ENCODE measurements around the gene FBXO11. TPM values are rescaled to one million over a fixed set of nuclear protein-coding genes. Genes with fewer than 3 reads are reported as not detected.

FBXO11 gene
- total and polyA plus RNA-seq, 10 of the 15 experiments (the other 5 are each of a cell fraction or from before 2014, with no cell fraction given), result 5.9 to 38.9 (median 22.5) TPM

GRCh38 chr2:47779426-47779790 lies 126.9 kb downstream of the FBXO11 start:
- ATAC-seq (no peak), DNase-seq (ENCODE audit: low read depth, low spot score) (no peak), FAIRE-seq (no peak)
- in situ Hi-C loops (cut with MboI), result no loop called here
- no peaks in the 10 kb centered on the region for H3K9me3 ChIP-seq (replicated peaks; ENCODE audit: control insufficient read depth, insufficient read depth, low read length)
- H4K20me1 ChIP-seq (ENCODE audit: control insufficient read depth, insufficient read depth), result no peaks in the 10 kb centered on the region
- H3K79me2 ChIP-seq (ENCODE audit: control insufficient read depth, insufficient read depth, low read length), result peaks cover 9% of the 10 kb centered on the region
- H3K4me2 ChIP-seq (ENCODE audit: control insufficient read depth, insufficient read depth), result no peak overlapping the region
- no peaks in the 10 kb centered on the region for H3K36me3 ChIP-seq (ENCODE audit: control insufficient read depth in 2 of 2, insufficient read depth in 2 of 2, low read length in 1 of 2)
- CTCF ChIA-PET, result interaction anchor here (1.0 to 2.8 kb wide), 3 partner anchors 12 to 342 kb away, joined by 3 to 18 read pairs (median 4); no protein-coding TSS in a partner anchor
- no peaks in the 10 kb centered on the region for H3K4me1 ChIP-seq (ENCODE audit: control insufficient read depth, insufficient read depth, low read length)
- intact Hi-C loops (cut with micrococcal nuclease; ENCODE audit: unreplicated experiment), result no loop called here
- BruUV-seq (replicated peaks), result no TSS peak
- no peaks in the 10 kb centered on the region for H3K27me3 ChIP-seq (replicated peaks in 1 of 2; ENCODE audit: control insufficient read depth in 2 of 2, insufficient read depth in 2 of 2, low read length in 1 of 2)
- WGBS (ENCODE audit: insufficient coverage, insufficient replicate concordance, low lambda C conversion rate, missing lambda C conversion rate), result 70% methylated on average over 8 of the region's 8 CpGs
- H3K9ac ChIP-seq (ENCODE audit: control insufficient read depth, insufficient read depth, low read length), result no peak overlapping the region
- POLR2A ChIA-PET, result no interaction called here
- no peak overlapping the region for H3K4me3 ChIP-seq
- no peak overlapping the region for H3K27ac ChIP-seq (ENCODE audit: control insufficient read depth, insufficient read depth)
- SMC1A ChIA-PET (ENCODE audit: uncharacterized antibody, unreplicated experiment), result interaction anchor here (1.6 kb wide), 1 partner anchor 84 kb away, joined by 3 read pairs; no protein-coding TSS in a partner anchor
- TF ChIP-seq JUND (IDR thresholded peaks at IDR 0.05; ENCODE audit: low read depth, low read length) (no peak), SREBF1 (IDR thresholded peaks at IDR 0.05; ENCODE audit: low read length) (no peak), SMARCA5 (IDR thresholded peaks at IDR 0.05) (no peak), SIN3A (IDR thresholded peaks at IDR 0.05; ENCODE audit: low read depth, low read length) (no peak), HDGF (IDR thresholded peaks at IDR 0.05) (no peak), TARDBP (IDR thresholded peaks at IDR 0.05; ENCODE audit: borderline replicate concordance) (no peak), IKZF2 (IDR thresholded peaks at IDR 0.05) (no peak), YBX1 (IDR thresholded peaks at IDR 0.05) (no peak), CREB1 (IDR thresholded peaks at IDR 0.05; ENCODE audit: low read depth) (no peak), NFXL1 (IDR thresholded peaks at IDR 0.05; ENCODE audit: borderline replicate concordance) (no peak), ZZZ3 (IDR thresholded peaks at IDR 0.05; ENCODE audit: control insufficient read depth, insufficient read length, low read depth) (no peak), YY1 (IDR thresholded peaks at IDR 0.05; ENCODE audit: low read depth, low read length) (no peak)
- H2AFZ ChIP-seq (ENCODE audit: control insufficient read depth, low read depth, low read length), result no peak overlapping the region
- RAD21 ChIA-PET (ENCODE audit: unreplicated experiment), result no interaction called here

Data from GM12878 (cell line).